Stomach smooth muscle (tissue), 2 donors: ENCODE measurements around the gene SPATA25.

Experiments
- H3K27ac ChIP-seq: one replicate; pipeline ENCODE4 v1.7.0; 2013; ENCODE audit warnings: mild to moderate bottlenecking, low read length, inconsistent platforms
- H3K27me3 ChIP-seq, 2 donors: one replicate each; pipeline ENCODE4 v1.7.0; 2013; ENCODE audit warnings: low read length in 2 of 2; ENCODE audit not compliant: insufficient read depth in 2 of 2, control insufficient read depth in 1 of 2
- H3K36me3 ChIP-seq, 2 donors: one replicate each; pipeline ENCODE4 v1.7.0; 2013; ENCODE audit warnings: low read length in 2 of 2; ENCODE audit not compliant: control insufficient read depth in 2 of 2, insufficient read depth in 2 of 2
- H3K4me1 ChIP-seq: one replicate; pipeline ENCODE4 v1.7.0; 2013; ENCODE audit warnings: low read length; ENCODE audit not compliant: control insufficient read depth, insufficient read depth
- H3K4me3 ChIP-seq, 2 donors: one replicate each; pipeline ENCODE4 v1.7.0; 2013; ENCODE audit warnings: low read length in 2 of 2
- H3K9ac ChIP-seq, 2 donors: one replicate each; pipeline ENCODE4 v1.7.0; 2013; ENCODE audit warnings: low read length in 2 of 2, mild to moderate bottlenecking in 1 of 2
- H3K9me3 ChIP-seq, 2 donors: one replicate each; pipeline ENCODE4 v1.7.0; 2013; ENCODE audit warnings: low read length in 2 of 2; ENCODE audit not compliant: control insufficient read depth in 2 of 2
- donor health status: healthy.
- donor health status: Pancreatic carcinoma.

SPATA25 gene

GRCh38 chr20:45911486-45912343 is 24.3 kb upstream of the SPATA25 start, which contains the start of gene PLTP:
TSS of gene PLTP (minus strand) at chr20:45912155. CDS start at chr20:45911452, 703 bp downstream.
- H3K36me3 ChIP-seq = no peaks in the 10 kb centered on the region
- H3K4me3 ChIP-seq = peak within 1 kb of the TSS; percentile 69 to 78
- H3K27me3 ChIP-seq = no peaks in the 10 kb centered on the region
- H3K4me1 ChIP-seq = peaks cover 20% of the 10 kb centered on the region
- peak within 1 kb of the TSS; percentile 69 for H3K27ac ChIP-seq
- H3K9me3 ChIP-seq = no peaks in the 10 kb centered on the region
- H3K9ac ChIP-seq = peak within 1 kb of the TSS; percentile 60 to 68

- H3K4me3 ChIP-seq = peak overlapping the region; percentile 69 to 78
- peak overlapping the region; percentile 60 to 68 for H3K9ac ChIP-seq
- H3K9me3 ChIP-seq = no peaks in the 10 kb centered on the region
- no peaks in the 10 kb centered on the region for H3K27me3 ChIP-seq
- H3K36me3 ChIP-seq = no peaks in the 10 kb centered on the region
- H3K4me1 ChIP-seq = peaks cover 20% of the 10 kb centered on the region
- H3K27ac ChIP-seq = peak overlapping the region; percentile 69
Observed at GRCh38 chr20:45910670-45911485, 23.5 kb upstream of the SPATA25 start.

DNA sequence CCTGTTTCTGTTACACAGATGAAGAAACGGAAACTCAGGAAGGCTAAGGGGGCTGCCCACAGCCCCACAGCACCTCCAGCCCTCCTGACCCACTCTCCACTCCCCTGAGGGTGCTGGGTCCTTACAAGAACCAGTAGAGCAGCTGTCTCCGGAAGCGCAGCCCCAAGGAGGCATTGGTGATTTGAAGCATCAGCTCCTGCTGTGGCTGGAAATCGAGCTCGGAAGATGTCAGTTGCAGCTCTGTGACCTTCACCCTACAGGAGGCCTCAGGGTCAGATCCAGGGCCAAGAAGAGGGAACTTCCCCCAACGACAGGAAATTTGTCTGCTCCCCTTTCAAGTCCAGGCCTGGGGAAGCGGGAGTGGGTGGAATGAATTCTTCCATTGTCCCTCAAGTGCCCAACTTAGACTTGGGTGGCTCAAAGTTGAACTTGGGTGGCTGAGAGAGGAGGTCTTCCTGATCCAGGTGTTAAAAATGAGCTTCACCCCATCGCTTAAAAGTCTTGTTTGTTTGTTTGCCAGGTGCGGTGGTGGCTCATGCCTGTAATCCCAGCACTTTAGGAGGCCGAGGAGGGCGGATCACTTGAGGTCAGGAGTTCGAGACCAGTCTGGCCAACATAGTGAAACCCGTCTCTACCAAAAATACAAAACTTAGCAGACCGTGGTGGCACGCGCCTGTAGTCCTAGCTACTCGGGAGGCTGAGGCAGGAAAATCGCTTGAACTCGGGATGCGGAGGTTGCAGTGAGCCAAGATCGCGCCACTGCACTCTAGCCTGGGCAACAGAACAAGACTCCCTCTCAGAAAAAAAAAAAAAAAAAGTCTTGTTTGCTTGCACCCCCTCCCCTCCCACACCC is 22.6 kb upstream of the SPATA25 start:
- Histone ChIP-seq H3K36me3 (peaks cover 0 to 2% of the 10 kb centered on the region in 2 donors), H3K27ac (no peak overlapping the region), H3K9me3 (no peaks in the 10 kb centered on the region), H3K9ac (no peak overlapping the region), H3K27me3 (no peaks in the 10 kb centered on the region), H3K4me3 (peak overlapping the region; percentile 1 to 54), H3K4me1 (peaks cover 20% of the 10 kb centered on the region)

- Histone ChIP-seq H3K36me3 (peaks cover 0 to 5% of the 10 kb centered on the region in 2 donors), H3K9ac (no peak overlapping the region), H3K27me3 (no peaks in the 10 kb centered on the region), H3K4me1 (peaks cover 20% of the 10 kb centered on the region), H3K27ac (no peak overlapping the region), H3K9me3 (no peaks in the 10 kb centered on the region), H3K4me3 (no peak overlapping the region)
Observed at GRCh38 chr20:45909336-45909808, 21.9 kb upstream of the SPATA25 start.

- peaks cover 0 to 6% of the 10 kb centered on the region in 2 donors for H3K36me3 ChIP-seq
- no peak overlapping the region for H3K4me3 ChIP-seq
- no peaks in the 10 kb centered on the region for H3K27me3 ChIP-seq
- H3K4me1 ChIP-seq = peaks cover 20% of the 10 kb centered on the region
- H3K9me3 ChIP-seq = no peaks in the 10 kb centered on the region
- no peak overlapping the region for H3K27ac ChIP-seq
- H3K9ac ChIP-seq = no peak overlapping the region
Observed at GRCh38 chr20:45908084-45908483, 20.7 kb upstream of the SPATA25 start.

GRCh38 chr20:45907219-45907948 is 20.0 kb upstream of the SPATA25 start:
- Histone ChIP-seq H3K4me3 (no peak overlapping the region), H3K4me1 (peaks cover 17% of the 10 kb centered on the region), H3K9me3 (no peaks in the 10 kb centered on the region), H3K27me3 (no peaks in the 10 kb centered on the region), H3K27ac (no peak overlapping the region), H3K9ac (no peak overlapping the region), H3K36me3 (peaks cover 0 to 6% of the 10 kb centered on the region in 2 donors)

DNA sequence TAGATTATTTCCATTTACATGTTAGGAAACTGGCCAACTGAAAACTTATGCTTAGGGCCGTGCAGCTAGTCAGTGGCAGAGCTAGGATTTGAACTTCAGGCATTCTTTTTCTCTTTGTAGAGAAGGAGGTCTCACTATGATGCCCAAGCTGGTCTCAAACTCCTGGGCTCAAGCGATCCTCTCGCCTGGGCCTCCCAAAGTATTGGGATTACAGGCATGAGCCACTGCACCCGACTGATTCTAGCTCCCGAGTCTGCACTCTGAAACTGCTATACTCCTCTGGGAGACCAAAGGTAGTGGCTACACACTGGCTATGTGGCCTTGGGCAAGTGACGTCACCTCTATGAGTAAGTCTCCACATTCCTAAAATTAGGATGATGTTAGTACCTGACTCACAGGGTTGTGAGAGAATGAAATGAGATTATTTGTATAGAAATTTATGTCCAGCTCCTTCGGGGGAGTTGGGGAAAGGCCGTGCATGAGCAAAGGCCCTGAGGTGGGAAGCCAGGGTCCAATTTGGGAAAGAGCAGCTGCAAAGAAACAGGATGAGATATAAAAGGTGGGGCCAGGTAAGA is 18.2 kb upstream of the SPATA25 start:
- Histone ChIP-seq H3K9me3 (no peaks in the 10 kb centered on the region), H3K36me3 (peaks cover 0 to 8% of the 10 kb centered on the region in 2 donors), H3K4me3 (no peak overlapping the region), H3K27me3 (no peaks in the 10 kb centered on the region), H3K4me1 (peaks cover 3% of the 10 kb centered on the region), H3K27ac (no peak overlapping the region), H3K9ac (no peak overlapping the region)

- Histone ChIP-seq H3K9ac (no peak overlapping the region), H3K36me3 (peaks cover 0 to 8% of the 10 kb centered on the region in 2 donors), H3K9me3 (no peaks in the 10 kb centered on the region), H3K27me3 (no peaks in the 10 kb centered on the region), H3K4me1 (no peaks in the 10 kb centered on the region), H3K4me3 (no peak overlapping the region), H3K27ac (no peak overlapping the region)
Observed at GRCh38 chr20:45904583-45905504, 17.4 kb upstream of the SPATA25 start.

DNA sequence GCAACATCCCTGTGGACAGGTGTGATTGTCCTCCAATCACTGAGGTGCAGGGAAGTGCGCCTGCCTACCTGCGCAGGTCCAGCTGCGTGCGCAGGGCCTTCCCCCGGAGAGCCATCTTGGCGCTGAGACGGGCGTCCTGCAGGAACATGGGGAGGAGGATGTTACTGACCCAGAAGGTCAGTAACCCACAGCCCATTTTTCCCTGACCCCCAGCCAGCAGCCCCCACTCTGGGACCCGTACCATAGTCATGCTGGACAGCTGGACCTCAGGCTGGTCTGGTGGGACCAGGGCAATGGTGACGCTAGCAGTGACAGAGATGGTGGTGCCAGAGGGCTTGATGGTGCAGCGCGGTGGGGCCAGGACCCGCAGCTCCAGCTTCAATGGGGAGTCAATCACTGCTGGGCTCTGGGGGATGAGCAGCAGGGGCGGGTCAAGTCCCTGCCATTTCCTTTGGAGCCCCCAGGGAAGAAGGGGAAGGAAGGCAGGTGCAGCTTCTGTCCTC is 14.8 kb upstream of the SPATA25 start:
- H3K4me1 ChIP-seq = no peaks in the 10 kb centered on the region
- H3K36me3 ChIP-seq = peaks cover 6 to 18% of the 10 kb centered on the region in 2 donors
- no peak overlapping the region for H3K9ac ChIP-seq
- H3K4me3 ChIP-seq = no peak overlapping the region
- no peak overlapping the region for H3K27ac ChIP-seq
- no peaks in the 10 kb centered on the region for H3K27me3 ChIP-seq
- no peaks in the 10 kb centered on the region for H3K9me3 ChIP-seq
